Fibroblast of skin of right biceps (primary cell): Measurements from ENCODE around the gene CEP104.
A peak's percentile ranks its signal among the peaks of the same experiment; 100 is the strongest.

Experiments
- DNase-seq: peaks from one replicate; pipeline ENCODE4 v3.0.0-alpha.2; 2013

Gene CEP104

DNA sequence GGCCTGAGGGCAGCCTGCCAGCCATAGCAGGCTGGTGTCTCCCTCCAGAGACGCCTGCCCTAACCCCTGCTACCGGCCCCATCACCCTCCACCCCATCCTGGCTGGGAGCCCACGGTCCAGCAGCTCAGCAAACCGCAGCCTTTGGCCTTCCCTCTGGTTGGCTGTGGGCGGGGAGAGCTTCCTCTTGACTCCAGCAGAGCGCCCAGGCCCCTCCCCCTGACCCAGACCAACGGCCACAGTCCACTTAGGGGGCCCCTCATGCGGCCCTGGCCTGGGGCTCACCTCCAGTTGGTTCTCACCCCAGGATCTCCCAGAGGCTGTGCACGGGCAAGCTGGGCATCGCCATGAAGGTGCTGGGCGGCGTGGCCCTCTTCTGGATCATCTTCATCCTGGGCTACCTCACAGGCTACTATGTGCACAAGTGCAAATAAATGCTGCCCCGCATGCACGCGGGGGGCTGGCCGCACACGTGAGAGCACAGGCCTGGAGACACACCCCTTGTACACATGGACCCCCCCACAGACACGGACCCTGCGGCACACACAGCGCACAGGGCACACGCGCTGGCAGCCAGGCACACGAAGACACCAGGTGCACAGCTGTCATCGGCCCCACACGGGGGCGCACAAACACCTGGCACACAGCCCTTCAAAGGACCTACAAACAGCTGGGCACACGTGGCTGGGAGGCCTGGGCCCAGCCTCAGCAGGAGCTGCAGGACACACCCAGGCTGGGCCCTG is 81.4 kb downstream of the CEP104 start:
- DNase-seq, result peak; percentile 41

DNA sequence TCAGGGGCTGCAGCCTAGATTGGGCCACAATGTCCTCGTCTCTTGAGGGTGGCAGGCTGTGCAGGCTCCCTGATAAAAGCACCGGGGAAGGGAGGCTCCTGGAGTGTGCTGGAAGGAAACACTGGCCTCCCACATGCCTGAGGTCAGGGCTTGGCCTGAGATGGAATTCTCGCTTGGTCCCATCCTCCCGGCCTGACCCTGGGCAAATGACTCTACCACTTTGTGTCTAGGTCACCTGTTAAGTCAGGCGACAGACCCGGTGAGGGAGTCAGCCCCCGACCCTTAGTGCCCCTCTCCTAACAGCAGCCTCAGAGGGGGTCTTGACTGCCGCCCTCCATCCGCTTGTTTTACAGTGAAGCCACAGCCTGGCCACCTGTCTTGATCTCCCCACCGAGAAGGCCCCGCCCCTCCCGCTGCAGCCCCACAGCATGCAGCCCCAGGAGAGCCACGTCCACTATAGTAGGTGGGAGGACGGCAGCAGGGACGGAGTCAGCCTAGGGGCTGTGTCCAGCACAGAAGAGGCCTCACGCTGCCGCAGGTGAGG is 82.0 kb downstream of the CEP104 start:
- DNase-seq, result no peak

DNA sequence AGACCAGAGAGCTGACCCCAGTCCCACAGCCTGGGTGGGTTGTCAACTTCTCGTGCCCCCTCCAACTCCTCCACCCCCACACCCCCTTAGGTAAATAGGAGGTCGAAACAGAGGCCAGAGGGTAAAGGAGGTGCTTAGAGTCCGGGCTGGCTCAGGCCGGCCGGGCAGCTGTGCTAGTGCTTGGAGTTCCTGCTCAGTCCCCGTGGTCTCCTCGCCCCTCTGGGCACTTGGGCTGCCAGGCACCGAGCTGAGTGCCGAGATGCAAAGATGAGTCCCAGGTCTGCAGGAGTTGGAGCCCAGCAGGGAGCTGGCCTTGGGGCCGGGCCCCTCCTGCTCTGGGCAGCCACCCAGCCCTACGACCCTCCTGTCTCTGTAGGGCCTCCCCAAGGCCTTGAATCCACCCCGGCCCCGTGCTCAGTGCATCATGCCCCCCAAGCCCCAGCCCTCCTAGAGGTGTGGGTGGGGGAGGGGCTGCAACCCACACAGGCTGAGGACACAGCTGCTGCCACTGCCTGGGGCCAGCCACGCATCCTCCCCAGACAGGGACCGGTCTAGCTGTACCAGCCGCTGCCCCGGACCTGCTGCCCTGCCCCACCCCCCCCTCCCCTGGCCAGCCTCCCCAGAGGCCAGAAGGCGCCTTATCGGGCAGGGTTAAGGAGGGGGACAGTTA is 82.6 kb downstream of the CEP104 start:
- DNase-seq, result no peak

DNA sequence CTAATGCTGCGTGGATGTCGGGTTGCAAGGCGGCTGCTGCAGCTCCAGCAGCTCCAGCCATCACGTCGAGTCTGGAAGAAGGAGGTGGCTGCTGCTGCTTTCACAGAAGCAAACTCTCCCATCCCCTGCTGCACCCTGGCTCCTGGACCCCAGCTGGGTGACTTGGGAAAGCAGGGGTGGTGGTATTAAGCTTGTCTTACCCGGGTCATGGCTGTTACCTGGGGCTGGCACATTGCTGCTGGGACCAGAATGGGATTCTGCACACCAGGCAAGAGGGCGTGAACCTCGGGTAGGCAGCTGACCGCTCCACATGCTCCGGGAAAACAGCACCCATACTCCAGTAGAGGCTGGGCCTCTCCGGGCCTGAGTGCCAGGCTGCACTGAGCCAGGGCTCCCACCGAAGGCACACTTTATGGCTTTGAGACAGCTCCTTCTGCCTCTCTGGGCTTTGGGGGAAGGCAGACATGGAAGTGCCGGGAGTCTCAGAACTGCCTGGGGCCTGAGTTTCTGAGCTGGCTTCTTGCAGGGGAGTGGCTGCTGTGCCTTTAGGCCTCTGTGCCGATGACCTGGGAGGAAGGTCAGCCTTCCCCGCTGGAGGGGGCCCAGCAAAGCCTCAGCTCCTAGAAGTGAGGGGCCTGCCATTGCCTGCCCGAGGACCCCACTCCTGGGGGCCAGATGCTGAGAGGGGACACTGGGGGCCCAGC is 83.3 kb downstream of the CEP104 start:
- no peak for DNase-seq

GRCh38 chr1:3772715-3773571 is 84.1 kb downstream of the CEP104 start, which contains the start of gene SMIM1:
Gene SMIM1 (plus strand): TSS chr1:3772749. CDS start chr1:3775374, 2,625 bp downstream.
- no peak for DNase-seq

DNA sequence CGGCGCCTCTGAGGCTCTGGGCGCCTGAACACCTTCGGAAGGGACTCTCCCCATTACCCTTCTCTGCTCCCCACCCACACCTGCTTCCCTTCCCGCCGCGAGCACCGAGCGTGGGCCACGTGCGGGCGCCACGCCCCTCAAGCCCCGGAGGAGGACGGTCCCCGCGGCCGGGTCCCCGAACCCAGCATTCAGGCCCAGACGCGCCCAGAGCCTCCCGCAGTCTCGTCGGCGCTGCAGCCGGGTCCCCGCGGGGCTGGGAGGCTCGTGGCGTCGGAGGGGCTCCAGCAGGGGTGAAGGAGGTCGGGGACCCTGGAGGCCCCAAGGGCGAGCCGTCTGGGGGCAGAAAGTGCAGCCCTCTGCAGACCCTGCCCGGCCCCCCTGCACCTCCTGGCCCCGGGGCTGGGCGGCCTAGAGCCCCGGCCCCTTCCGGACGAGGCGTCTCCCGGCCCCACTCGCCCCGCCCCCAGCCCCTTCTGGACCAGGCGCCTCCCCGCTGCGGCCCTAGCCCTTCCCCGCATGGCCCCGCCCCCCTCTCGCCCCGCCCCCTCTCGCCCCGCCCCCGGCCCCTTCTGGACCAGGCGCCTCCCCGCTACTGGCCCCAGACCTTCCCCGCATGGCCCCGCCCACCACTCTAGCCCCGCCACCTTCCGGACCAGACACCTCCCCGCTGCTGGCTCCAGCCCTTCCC is 84.8 kb downstream of the CEP104 start:
- DNase-seq, result peak; percentile 76

- DNase-seq, result no peak
These were observed 85.6 kb downstream of the CEP104 start for GRCh38 chr1:3771108-3772026.

- DNase-seq, result no peak
These were observed 86.8 kb downstream of the CEP104 start for GRCh38 chr1:3770047-3770765.

DNA sequence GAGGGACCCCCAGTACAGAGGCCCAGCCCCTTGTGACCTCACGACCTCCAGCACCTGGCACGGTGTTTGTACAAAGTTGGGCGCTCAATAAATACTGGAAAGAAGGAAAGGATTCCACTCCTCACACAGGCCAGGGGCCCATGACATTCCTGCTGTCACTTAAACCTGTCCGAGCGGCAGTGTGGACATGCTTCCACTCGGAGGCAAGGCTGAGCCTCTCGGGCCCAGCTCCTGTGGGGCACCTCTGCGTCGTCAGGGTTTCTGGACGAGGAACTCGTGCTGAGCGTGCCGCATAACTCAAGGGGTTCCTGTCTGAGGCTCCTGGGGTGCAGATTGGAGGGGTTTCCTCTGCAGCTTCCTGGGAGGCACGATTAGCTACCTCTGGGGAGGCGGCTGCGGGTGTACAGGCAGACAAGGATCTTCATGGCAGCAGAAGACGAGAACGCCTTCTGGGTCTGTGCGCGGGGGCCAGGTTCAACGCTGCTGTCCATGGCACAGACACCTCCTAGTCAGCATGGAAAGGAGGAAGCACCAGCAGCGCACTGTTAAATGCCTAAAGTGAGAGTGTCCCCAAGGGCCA is 88.1 kb downstream of the CEP104 start:
- no peak for DNase-seq

- no peak for DNase-seq
These were observed 89.6 kb downstream of the CEP104 start for GRCh38 chr1:3767328-3767925.

GRCh38 chr1:3763351-3764125 is 93.5 kb downstream of the CEP104 start:
- DNase-seq, result no peak

DNA sequence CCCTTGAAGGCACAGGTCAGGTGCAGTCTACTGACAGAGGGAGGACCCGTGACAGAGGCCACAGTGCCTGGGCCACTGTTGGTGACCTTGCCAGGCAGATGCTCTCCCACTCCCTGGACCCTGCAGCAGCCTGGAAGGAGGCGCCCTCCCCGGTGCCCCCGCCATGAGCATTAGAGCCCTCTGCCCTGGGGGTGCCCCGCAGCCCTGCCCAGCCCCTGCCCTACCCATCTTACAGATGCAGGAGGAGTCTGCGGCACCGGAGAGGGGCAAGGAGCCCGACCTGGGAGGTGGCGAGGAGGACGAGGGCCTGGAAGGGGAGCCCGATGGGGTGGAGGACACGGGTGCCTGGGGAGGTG is 94.2 kb downstream of the CEP104 start:
- no peak for DNase-seq

DNA sequence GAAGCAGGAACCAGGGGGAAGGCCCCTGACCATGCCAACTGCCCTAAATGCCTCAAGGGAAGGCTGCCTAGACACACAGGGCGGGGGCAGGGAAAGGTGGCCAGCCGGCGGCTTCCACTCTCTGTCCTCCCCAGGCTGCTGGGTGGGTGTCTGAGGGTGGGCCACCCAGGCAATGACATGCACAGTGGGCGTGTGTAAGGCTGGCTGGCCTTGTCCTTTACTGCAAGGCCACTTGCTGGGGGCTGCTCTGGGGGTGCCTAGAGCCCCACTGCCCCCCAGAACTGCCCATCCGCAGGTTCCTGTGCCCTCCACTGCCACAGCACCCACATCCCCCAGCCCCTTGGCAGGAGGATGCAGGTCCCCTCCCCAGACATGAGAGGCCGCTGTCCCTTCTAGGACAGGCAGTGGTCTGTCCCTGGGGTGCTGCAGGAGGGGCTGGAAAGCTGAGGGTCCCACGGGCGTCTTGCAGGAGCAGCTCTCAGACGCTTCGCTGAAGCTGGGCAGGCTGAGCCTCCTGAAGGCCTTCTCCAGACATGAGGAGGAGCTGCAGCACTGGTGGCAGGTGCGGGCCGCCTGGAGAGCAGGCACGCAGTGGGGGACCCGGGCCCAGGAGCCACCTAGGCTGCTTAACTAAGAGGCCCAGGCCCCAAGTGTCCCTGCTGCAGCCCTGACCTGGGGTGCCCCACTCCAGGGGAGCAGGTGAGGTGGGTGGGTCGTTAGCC is 94.7 kb downstream of the CEP104 start:
- DNase-seq, result no peak
